Thyroid gland (tissue), 4 donors: ENCODE measurements around the gene CCT3.

Source experiments
- POLR2A ChIP-seq, 2 donors: fragments of 450-650 bp; IDR thresholded peaks; one replicate each; pipeline ENCODE4 v1.6.1; 2017; ENCODE audit warnings: antibody characterized with exemption in 2 of 2, mild to moderate bottlenecking in 2 of 2, moderate library complexity in 1 of 2
- TF ChIP-seq, protein P1 (sequence below), 6 experiments: fragments of 200-600 bp in 3 of 6; fragments of 450-650 bp in 3 of 6; sonication (generic) in 3 of 6; IDR thresholded peaks; one replicate each; pipeline ENCODE4 v1.5.1; 2016 to 2019; ENCODE audit warnings: antibody characterized with exemption in 6 of 6, mild to moderate bottlenecking in 2 of 6, inconsistent platforms in 1 of 6, moderate library complexity in 1 of 6

DNA sequence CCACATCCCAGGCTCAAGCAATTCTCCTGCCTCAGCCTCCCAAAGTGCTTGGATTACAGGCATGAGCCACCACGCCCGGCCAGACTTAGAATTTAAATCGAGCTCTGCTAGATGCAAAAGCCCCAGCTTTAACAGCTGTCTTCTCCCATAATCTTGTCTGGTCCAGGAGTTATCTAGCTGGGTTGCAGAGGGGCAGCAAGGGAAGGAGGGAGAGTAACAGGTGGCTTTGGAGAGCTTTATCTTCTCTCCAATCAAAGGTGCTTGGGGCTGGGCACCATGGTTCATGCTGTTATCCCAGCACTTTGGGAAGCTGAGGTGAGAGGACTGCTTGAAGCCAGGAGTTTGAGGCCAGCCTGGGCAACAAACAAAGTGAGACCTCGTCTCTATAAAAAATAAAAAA is 34.8 kb upstream of the CCT3 start:
- TF ChIP-seq, protein P1, sequence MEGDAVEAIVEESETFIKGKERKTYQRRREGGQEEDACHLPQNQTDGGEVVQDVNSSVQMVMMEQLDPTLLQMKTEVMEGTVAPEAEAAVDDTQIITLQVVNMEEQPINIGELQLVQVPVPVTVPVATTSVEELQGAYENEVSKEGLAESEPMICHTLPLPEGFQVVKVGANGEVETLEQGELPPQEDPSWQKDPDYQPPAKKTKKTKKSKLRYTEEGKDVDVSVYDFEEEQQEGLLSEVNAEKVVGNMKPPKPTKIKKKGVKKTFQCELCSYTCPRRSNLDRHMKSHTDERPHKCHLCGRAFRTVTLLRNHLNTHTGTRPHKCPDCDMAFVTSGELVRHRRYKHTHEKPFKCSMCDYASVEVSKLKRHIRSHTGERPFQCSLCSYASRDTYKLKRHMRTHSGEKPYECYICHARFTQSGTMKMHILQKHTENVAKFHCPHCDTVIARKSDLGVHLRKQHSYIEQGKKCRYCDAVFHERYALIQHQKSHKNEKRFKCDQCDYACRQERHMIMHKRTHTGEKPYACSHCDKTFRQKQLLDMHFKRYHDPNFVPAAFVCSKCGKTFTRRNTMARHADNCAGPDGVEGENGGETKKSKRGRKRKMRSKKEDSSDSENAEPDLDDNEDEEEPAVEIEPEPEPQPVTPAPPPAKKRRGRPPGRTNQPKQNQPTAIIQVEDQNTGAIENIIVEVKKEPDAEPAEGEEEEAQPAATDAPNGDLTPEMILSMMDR (IDR thresholded peaks at IDR 0.05) = no peak
- no peak for TF ChIP-seq POLR2A (IDR thresholded peaks at IDR 0.05)
